Measurements from ENCODE around the gene RPS3. TPM values are rescaled to one million over a fixed set of nuclear protein-coding genes. Genes with fewer than 3 reads are reported as not detected.
A peak's percentile ranks its signal among the peaks of the same experiment; 100 is the strongest.

The RPS3 gene
- total and polyA plus RNA-seq, 2 of the 13 experiments (the other 11 are each of a cell fraction or from before 2014, with no cell fraction given), result 2,143 to 3,616 TPM

- TF ChIP-seq ZNF687 (CRISPR knock-in tag; IDR thresholded peaks at IDR 0.05), result peak; percentile 93
- TF ChIP-seq BORCS8-MEF2B (CRISPR knock-in tag; IDR thresholded peaks at IDR 0.05), result peak; percentile 17
- peak; percentile 72 for TF ChIP-seq ZC3H13 (CRISPR knock-in tag; IDR thresholded peaks at IDR 0.05)
- TF ChIP-seq ZNF883 (CRISPR knock-in tag; IDR thresholded peaks at IDR 0.05; ENCODE audit: not compliant biosample characterization), result no peak
- 0 out of 2 replicates have a peak, but pooled peaks have one; percentile 62 for TF ChIP-seq NRL (CRISPR knock-in tag; IDR thresholded peaks at IDR 0.05; ENCODE audit: borderline replicate concordance)
- peak; percentile 69 for TF ChIP-seq ZNF318 (CRISPR knock-in tag; IDR thresholded peaks at IDR 0.05)
- TF ChIP-seq TEAD2 (CRISPR knock-in tag; IDR thresholded peaks at IDR 0.05), result no peak
- TF ChIP-seq ARID4A (CRISPR knock-in tag; IDR thresholded peaks at IDR 0.05; ENCODE audit: borderline replicate concordance), result no peak; the same call in 1 of the 2 replicates
- TF ChIP-seq ZNF564 (CRISPR knock-in tag; IDR thresholded peaks at IDR 0.05), result peak; percentile 39; the same call in 1 of the 2 replicates
- no peak for TF ChIP-seq REPIN1 (CRISPR knock-in tag; IDR thresholded peaks at IDR 0.05; ENCODE audit: borderline replicate concordance, low read depth)
Observed at GRCh38 chr11:75350743-75351540, 48.4 kb upstream of the RPS3 start (continued).

Data from HepG2 (cell line).